CD4-positive, alpha-beta T cell treated with Interleukin-17A for 1 hour (primary cell): Measurements from ENCODE around the gene RFT1.

Experiments used
- DNase-seq: peaks from one replicate; pipeline ENCODE4 v3.0.0-alpha.2; 2020

The RFT1 gene

GRCh38 chr3:53130179-53131061, at the start of gene RFT1:
TSS of gene RFT1 (minus strand) at chr3:53130435. CDS start at chr3:53130400, 35 bp downstream.
- DNase-seq = peak; percentile 98

DNA sequence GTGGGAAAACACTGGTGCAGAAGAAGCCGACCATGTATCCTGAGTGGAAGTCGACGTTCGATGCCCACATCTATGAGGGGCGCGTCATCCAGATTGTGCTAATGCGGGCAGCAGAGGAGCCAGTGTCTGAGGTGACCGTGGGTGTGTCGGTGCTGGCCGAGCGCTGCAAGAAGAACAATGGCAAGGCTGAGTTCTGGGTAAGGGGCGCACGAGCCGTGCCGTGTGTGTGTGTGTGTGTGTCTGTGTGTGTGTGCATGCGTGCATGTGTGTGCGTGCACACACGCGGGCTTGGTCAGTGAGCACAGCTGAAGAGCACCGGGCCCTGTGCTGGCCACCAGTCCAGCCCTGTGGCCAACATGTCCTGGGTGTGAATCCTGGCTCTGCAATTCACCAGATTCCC, 49.3 kb upstream of the RFT1 start:
- DNase-seq = no peak

- DNase-seq = no peak
Observed at GRCh38 chr3:53178246-53178645, 48.0 kb upstream of the RFT1 start.

GRCh38 chr3:53175613-53176540, 45.6 kb upstream of the RFT1 start:
- no peak for DNase-seq

- DNase-seq = no peak
Observed at GRCh38 chr3:53174346-53175250, 44.4 kb upstream of the RFT1 start.

DNA sequence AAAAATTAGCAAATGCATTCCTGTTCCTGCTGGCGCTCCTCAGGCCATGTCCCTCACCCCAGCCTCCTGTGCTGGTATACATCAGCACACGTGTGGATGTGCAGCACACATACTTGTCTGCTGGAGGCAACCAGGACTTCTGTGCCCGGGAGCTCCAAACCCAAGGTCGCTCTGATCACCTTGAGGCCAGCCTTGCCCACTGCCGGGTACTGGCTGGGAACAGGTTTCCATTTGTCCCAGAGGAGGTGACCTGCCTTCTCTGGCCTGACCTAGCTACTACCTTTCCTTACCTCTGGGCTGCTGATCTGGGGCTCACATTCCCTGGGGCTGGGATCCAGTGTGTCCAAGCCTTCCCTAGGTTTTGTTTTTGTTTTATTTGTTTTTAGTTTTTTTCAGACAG, 42.9 kb upstream of the RFT1 start:
- no peak for DNase-seq

DNA sequence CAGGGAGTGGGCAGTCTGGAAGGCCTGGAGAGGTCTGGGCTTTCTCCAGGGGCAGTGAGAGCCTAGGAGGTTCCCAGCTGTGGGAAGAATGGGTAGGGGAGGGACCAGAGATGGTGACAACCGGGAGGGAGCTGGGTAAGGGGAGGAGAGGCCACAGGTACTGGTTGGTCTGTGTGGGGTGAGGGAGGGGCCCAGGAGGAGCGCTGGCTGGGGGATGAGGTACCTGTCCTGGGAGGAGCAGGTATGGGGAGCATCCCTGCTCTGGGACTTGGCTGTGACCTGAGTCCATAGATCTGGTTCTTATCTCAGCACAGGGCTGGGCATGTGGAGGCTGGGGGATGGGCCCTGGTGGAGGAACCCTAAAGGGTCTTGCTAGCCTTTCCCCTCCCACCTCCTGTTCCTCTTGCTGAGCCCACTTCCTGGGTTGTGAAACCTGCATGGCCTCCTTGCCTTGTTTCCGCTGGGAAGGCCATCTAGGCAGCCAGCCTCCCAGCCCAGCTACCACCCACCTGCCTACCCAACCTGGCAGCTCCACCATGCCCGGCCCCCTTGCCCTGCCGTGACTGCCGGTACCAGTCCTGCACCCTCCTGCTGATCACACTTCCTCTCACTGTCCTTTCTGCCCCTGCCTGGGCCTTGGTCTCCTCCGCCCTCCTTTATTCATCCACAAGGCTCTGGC, 41.7 kb upstream of the RFT1 start:
- no peak for DNase-seq

DNA sequence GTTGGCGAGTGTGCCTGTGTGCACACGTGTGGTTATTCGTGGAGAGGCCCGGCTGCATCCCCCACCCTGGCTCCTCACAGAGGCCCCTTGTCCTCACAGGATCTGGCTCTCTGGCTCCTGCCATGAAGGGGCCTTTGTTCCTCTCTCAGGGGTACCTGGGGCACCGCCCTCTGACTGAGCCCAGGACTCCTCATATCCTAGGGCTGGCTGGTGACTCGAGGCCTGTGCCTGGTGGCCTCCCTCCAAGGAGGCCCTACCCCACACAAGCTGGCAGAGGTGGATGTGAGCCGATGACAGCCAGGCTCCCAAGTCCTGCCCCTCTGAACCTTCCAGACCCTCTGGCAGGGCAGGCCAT, 40.8 kb upstream of the RFT1 start:
- DNase-seq = no peak

DNA sequence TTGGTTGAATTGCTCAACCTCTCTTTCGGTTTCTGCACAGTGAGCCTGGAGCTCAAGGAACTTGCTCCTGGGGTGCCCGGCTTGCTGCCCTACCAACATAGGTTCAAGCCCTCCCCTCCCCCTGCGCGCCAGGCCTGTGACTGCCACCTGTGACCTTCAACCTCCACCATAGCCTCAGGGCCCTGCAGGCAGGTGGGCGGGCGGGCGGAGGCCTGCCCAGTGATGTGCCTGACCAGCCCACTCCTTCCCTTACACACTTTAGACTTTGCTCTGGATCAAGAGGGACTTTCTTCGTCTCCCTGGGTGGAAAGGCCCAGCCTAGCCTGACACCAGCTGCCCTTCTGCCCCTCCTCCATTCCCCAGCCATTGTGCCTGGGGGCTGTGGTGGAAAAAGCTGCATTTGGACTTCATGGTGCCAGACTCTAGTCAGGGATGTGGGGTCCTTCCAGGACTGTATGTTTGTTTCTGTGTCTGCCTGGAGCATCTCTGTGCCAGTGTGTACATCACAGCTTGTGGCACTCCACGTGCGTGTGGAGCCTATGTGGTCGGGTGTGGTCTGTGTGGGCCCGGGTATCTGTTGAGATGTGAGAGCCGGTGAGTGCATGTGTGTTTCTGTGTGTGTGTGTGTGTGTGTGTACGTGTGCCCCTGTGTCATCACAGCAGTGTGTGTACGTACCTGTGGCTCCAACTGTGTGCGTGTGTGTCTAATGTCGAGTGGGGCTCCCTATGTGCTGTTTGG, 40.3 kb upstream of the RFT1 start:
- peak; percentile 5 for DNase-seq

- DNase-seq = no peak
Observed at GRCh38 chr3:53169832-53170324, 39.6 kb upstream of the RFT1 start.

DNA sequence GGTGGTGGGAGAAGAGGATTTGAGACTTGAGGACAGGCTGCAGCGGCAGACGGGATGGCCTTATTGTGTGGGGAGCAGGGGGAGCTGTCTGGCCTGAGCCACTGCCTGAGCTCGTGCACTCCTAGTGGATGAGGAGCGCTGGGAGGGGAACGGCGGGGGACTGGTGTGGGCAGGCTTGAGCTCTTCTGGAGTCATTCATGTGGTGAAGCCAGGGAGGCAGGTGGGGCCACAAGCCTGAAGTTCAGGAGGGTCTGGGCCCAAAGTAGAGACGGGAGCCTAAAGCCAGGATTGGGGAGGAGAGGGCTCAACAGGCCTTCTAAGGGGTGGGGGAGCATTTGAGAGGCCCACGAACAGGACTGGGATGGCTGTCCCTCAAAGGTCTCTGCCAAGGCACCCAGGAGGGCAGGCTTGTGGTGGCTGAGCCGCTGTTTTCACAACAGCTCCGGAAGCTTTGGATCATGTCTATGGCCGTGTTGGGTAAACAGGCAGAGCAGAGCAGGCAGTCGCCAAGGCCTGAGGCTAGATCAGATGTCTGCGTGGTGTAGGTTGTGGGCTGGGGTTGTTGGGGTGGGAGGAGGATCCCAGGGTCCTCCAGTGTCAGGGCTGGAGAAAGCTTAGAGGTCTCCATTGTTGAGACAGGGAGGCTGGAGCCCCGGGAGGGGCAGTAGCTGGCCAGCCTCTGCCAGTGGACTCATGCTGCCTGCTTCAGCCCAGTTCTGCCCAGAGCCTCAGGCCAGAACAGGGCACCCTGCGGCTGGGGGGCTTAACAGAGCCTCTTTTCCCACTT, 39.0 kb upstream of the RFT1 start:
- no peak for DNase-seq

GRCh38 chr3:53168175-53168923, 38.1 kb upstream of the RFT1 start:
- no peak for DNase-seq

- DNase-seq = no peak
Observed at GRCh38 chr3:53167418-53168174, 37.4 kb upstream of the RFT1 start.

- DNase-seq = no peak
Observed at GRCh38 chr3:53166781-53167291, 36.6 kb upstream of the RFT1 start.

- no peak for DNase-seq
Observed at GRCh38 chr3:53166206-53166605, 36.0 kb upstream of the RFT1 start.

GRCh38 chr3:53164911-53165310, 34.7 kb upstream of the RFT1 start:
- DNase-seq = no peak

DNA sequence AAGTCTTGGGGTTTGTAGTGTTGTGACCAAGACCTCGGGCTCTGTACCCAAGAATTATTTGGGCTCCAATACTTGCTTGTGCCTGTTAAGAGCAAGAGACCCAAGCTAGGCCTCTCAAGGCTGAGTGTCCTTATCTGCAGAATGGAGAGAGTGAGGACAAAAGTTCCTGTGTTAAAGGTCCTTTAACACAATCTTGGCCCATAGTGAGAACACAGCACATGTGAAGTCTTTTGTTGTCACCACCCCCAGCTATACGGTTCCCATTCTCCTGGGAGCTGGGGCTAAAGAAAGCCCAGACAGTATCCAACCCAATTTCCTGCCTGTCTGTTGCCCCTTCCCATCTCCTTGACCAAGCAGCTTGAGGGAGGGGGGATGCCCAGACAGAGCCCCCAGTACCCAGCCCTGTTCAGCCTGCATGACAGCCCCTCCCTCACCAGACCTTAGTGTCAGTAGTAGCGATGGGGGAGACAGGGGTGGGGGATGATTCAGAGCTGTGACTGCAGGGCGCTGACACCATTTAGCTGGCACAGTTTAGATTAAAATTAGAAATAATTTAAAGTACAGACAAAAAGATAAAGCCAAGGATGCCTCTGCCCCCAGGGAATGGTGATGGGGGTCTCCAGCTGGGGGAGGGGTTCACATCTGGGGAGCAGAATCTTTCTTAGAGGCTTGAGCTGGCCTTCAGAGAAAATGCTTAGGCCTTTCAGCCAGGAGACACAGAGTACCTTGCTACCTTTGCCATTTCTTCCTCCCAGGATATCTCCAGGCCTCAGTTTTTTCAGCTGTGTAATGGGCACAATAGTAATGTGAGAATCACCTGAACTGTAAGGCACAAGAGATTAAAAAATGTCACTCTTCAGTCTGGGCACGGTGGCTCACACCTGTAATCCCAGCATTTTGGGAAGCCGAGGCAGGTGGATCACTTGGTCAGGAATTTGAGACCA, 33.5 kb upstream of the RFT1 start:
- no peak for DNase-seq
